Ishikawa (cell line): ENCODE data around the gene NNT.
A peak's percentile ranks its signal among the peaks of the same experiment; 100 is the strongest.

Experiments
- CEBPB ChIP-seq: IDR thresholded peaks from 2 replicates; pipeline ENCODE4 v1.6.1; 2012
- EGR1 ChIP-seq: IDR thresholded peaks from 2 replicates; pipeline ENCODE4 v1.6.1; 2012
- EP300 ChIP-seq: IDR thresholded peaks from 2 replicates; pipeline ENCODE4 v1.6.1; 2012; ENCODE audit warnings: borderline replicate concordance
- FOXM1 ChIP-seq: IDR thresholded peaks from 2 replicates; pipeline ENCODE4 v1.6.1; 2012; ENCODE audit warnings: low read depth, borderline replicate concordance
- MAX ChIP-seq: IDR thresholded peaks from 2 replicates; pipeline ENCODE4 v1.6.1; 2012
- NFIC ChIP-seq: IDR thresholded peaks from 2 replicates; pipeline ENCODE4 v1.6.1; 2012
- RAD21 ChIP-seq: IDR thresholded peaks from 2 replicates; pipeline ENCODE4 v1.6.1; 2012; ENCODE audit warnings: low read depth
- REST ChIP-seq: IDR thresholded peaks from 2 replicates; pipeline ENCODE4 v1.6.1; 2012; ENCODE audit warnings: low read depth, mild to moderate bottlenecking
- TAF1 ChIP-seq: IDR thresholded peaks from 2 replicates; pipeline ENCODE4 v1.6.1; 2012; ENCODE audit warnings: low read depth, mild to moderate bottlenecking
- TCF12 ChIP-seq: IDR thresholded peaks from 2 replicates; pipeline ENCODE4 v1.6.1; 2012; ENCODE audit warnings: low read depth
- TEAD4 ChIP-seq: IDR thresholded peaks from 2 replicates; pipeline ENCODE4 v1.6.1; 2012
- USF1 ChIP-seq: IDR thresholded peaks from 2 replicates; pipeline ENCODE4 v1.6.1; 2012
- YY1 ChIP-seq: IDR thresholded peaks from 2 replicates; pipeline ENCODE4 v1.6.1; 2012; ENCODE audit warnings: low read depth

- TF ChIP-seq NFIC: no peak
- TF ChIP-seq MAX: no peak
- TF ChIP-seq RAD21: no peak
- no peak for TF ChIP-seq TEAD4
- TF ChIP-seq CEBPB: 0 out of 2 replicates have a peak, but pooled peaks have one; percentile 20
- TF ChIP-seq FOXM1: no peak
- TF ChIP-seq EP300: no peak
- no peak for TF ChIP-seq REST
- no peak for TF ChIP-seq EGR1
- no peak for TF ChIP-seq TAF1
- TF ChIP-seq YY1: no peak
- TF ChIP-seq TCF12: no peak
- TF ChIP-seq USF1: no peak
Measured at GRCh38 chr5:43620944-43621505, 18.0 kb downstream of the NNT start.
